ENCODE results near the gene SETDB2.

SETDB2 gene

DNA sequence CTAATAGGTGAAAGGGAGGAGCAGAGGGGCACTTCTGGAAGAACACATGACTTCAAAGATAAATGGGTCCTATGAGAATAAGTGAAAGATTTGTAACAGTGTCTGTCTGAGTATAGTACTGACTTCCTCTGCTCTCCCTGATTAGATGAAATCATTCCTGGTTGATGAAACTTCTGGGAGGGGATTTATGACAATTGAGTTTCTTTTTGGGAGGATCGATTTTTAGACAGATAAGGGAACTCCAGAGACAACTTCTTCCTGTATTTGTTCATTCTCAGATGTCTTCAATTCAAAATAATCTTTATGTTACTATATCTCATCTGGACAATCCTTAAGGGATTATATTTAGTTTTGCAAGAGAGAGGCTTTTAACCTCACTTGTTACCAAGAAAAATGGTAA lies 20.0 kb downstream of the SETDB2 start:
- Histone ChIP-seq H2BK5ac (ENCODE audit: low read length) (no peak overlapping the region), H3K9me3 (replicated peaks in 1 of 2; ENCODE audit: control insufficient read depth in 2 of 2, insufficient read depth in 1 of 2, low read depth in 1 of 2, low read length in 2 of 2) (peaks cover 8 to 24% of the 10 kb centered on the region in 2 donors), H3K23ac (ENCODE audit: low read depth, low read length, poor library complexity) (no peak overlapping the region), H2AFZ (ENCODE audit: low read length) (no peak overlapping the region), H3K14ac (ENCODE audit: low read length) (no peak overlapping the region), H3K4me2 (ENCODE audit: insufficient read depth, low read length, poor library complexity, severe bottlenecking) (no peak overlapping the region), H3K18ac (ENCODE audit: low read length) (no peak overlapping the region), H4K91ac (ENCODE audit: low read depth, low read length, poor library complexity) (no peak overlapping the region), H3K4ac (ENCODE audit: low read length) (no peak overlapping the region), H3K79me1 (ENCODE audit: low read depth, low read length) (no peaks in the 10 kb centered on the region), H3K27ac (replicated peaks; ENCODE audit: low read length) (no peak overlapping the region), H2BK15ac (ENCODE audit: low read length) (no peak overlapping the region), H2BK12ac (ENCODE audit: low read length) (no peak overlapping the region), H2BK120ac (ENCODE audit: low read depth, low read length) (no peak overlapping the region), H3K9ac (ENCODE audit: low read depth, low read length, poor library complexity) (no peak overlapping the region), H4K8ac (ENCODE audit: low read depth, low read length) (no peak overlapping the region), H2AK5ac (ENCODE audit: low read depth, low read length) (no peak overlapping the region), H3K27me3 (ENCODE audit: control insufficient read depth in 3 of 3, insufficient read depth in 3 of 3, low read depth in 1 of 3, low read length in 3 of 3) (no peaks in the 10 kb centered on the region), H3K4me1 (ENCODE audit: control insufficient read depth in 2 of 2, insufficient read depth in 1 of 2, low read depth in 1 of 2, low read length in 2 of 2) (no peaks in the 10 kb centered on the region), H3K36me3 (replicated peaks in 1 of 2; ENCODE audit: control insufficient read depth in 2 of 2, insufficient read depth in 2 of 2, low read length in 2 of 2) (peaks cover 5 to 42% of the 10 kb centered on the region in 2 donors), H3K4me3 (ENCODE audit: low read length in 2 of 2) (no peak overlapping the region)
- DNase-seq (ENCODE audit: low spot score) = no peak
- WGBS, 2 donors (ENCODE audit: extremely low coverage in 2 of 2, insufficient read length in 2 of 2, insufficient replicate concordance in 1 of 2) = no CpG with 5 or more reads among the region's 1 CpG

GRCh38 chr13:49464621-49465325 lies 20.7 kb downstream of the SETDB2 start:
- no peak overlapping the region for H2BK12ac ChIP-seq (ENCODE audit: low read length)
- no peak overlapping the region for H3K4me2 ChIP-seq (ENCODE audit: insufficient read depth, low read length, poor library complexity, severe bottlenecking)
- H2BK15ac ChIP-seq (ENCODE audit: low read length) = no peak overlapping the region
- no peak for DNase-seq (ENCODE audit: low spot score)
- H3K4me1 ChIP-seq (ENCODE audit: control insufficient read depth in 2 of 2, insufficient read depth in 1 of 2, low read depth in 1 of 2, low read length in 2 of 2) = no peaks in the 10 kb centered on the region
- H3K36me3 ChIP-seq (replicated peaks in 1 of 2; ENCODE audit: control insufficient read depth in 2 of 2, insufficient read depth in 2 of 2, low read length in 2 of 2) = peaks cover 5 to 42% of the 10 kb centered on the region in 2 donors
- H3K9me3 ChIP-seq (replicated peaks in 1 of 2; ENCODE audit: control insufficient read depth in 2 of 2, insufficient read depth in 1 of 2, low read depth in 1 of 2, low read length in 2 of 2) = peaks cover 8 to 24% of the 10 kb centered on the region in 2 donors
- H2AK5ac ChIP-seq (ENCODE audit: low read depth, low read length) = no peak overlapping the region
- H3K9ac ChIP-seq (ENCODE audit: low read depth, low read length, poor library complexity) = no peak overlapping the region
- H2BK5ac ChIP-seq (ENCODE audit: low read length) = no peak overlapping the region
- H3K27me3 ChIP-seq (ENCODE audit: control insufficient read depth in 3 of 3, insufficient read depth in 3 of 3, low read depth in 1 of 3, low read length in 3 of 3) = no peaks in the 10 kb centered on the region
- H4K8ac ChIP-seq (ENCODE audit: low read depth, low read length) = no peak overlapping the region
- no peak overlapping the region for H3K14ac ChIP-seq (ENCODE audit: low read length)
- no peak overlapping the region for H3K4ac ChIP-seq (ENCODE audit: low read length)
- H4K91ac ChIP-seq (ENCODE audit: low read depth, low read length, poor library complexity) = no peak overlapping the region
- no peaks in the 10 kb centered on the region for H3K79me1 ChIP-seq (ENCODE audit: low read depth, low read length)
- H3K23ac ChIP-seq (ENCODE audit: low read depth, low read length, poor library complexity) = no peak overlapping the region
- WGBS, 2 donors (ENCODE audit: extremely low coverage in 2 of 2, insufficient read length in 2 of 2, insufficient replicate concordance in 1 of 2) = no CpG with 5 or more reads among the region's 4 CpGs
- no peak overlapping the region for H3K18ac ChIP-seq (ENCODE audit: low read length)
- H2AFZ ChIP-seq (ENCODE audit: low read length) = no peak overlapping the region
- H3K27ac ChIP-seq (replicated peaks; ENCODE audit: low read length) = no peak overlapping the region
- H3K4me3 ChIP-seq (ENCODE audit: low read length in 2 of 2) = no peak overlapping the region
- H2BK120ac ChIP-seq (ENCODE audit: low read depth, low read length) = no peak overlapping the region

DNA sequence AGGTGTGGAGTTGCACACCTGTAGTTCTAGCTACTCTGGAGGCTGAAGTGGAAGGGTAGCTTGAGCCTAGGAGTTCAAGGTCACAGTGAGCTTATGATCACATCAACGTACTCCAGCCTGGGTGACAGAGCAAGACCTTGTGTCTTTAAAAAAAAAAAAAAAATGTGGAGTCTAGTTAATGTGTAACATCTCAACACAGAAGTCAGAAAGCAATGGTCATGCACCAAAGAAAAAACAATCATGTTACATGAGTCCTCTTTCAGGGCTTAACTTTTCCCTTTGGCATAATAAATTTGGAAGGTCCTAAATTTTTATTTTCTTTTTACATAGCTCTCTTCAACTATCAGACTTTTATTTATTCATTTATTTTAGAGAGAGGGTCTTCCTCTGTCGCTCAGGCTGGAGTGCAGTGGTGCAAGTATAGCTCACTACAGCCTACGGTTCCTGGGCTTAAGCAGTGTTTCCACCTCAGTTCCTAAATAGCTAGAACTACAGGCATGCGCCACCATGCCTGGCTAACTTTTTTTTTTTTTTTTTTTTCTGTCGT lies 22.3 kb downstream of the SETDB2 start:
- H2AFZ ChIP-seq (ENCODE audit: low read length) = no peak overlapping the region
- no peak overlapping the region for H2BK15ac ChIP-seq (ENCODE audit: low read length)
- H3K23ac ChIP-seq (ENCODE audit: low read depth, low read length, poor library complexity) = no peak overlapping the region
- H3K4me2 ChIP-seq (ENCODE audit: insufficient read depth, low read length, poor library complexity, severe bottlenecking) = no peak overlapping the region
- no peak overlapping the region for H3K27ac ChIP-seq (replicated peaks; ENCODE audit: low read length)
- H3K4ac ChIP-seq (ENCODE audit: low read length) = no peak overlapping the region
- no peaks in the 10 kb centered on the region for H3K79me1 ChIP-seq (ENCODE audit: low read depth, low read length)
- no peaks in the 10 kb centered on the region for H3K4me1 ChIP-seq (ENCODE audit: control insufficient read depth in 2 of 2, insufficient read depth in 1 of 2, low read depth in 1 of 2, low read length in 2 of 2)
- no peak overlapping the region for H3K9ac ChIP-seq (ENCODE audit: low read depth, low read length, poor library complexity)
- H3K36me3 ChIP-seq (replicated peaks in 1 of 2; ENCODE audit: control insufficient read depth in 2 of 2, insufficient read depth in 2 of 2, low read length in 2 of 2) = peaks cover 5 to 41% of the 10 kb centered on the region in 2 donors
- no peak overlapping the region for H2AK5ac ChIP-seq (ENCODE audit: low read depth, low read length)
- no peak overlapping the region for H2BK12ac ChIP-seq (ENCODE audit: low read length)
- H4K91ac ChIP-seq (ENCODE audit: low read depth, low read length, poor library complexity) = no peak overlapping the region
- no CpG with 5 or more reads among the region's 5 CpGs for WGBS, 2 donors (ENCODE audit: extremely low coverage in 2 of 2, insufficient read length in 2 of 2, insufficient replicate concordance in 1 of 2)
- no peak overlapping the region for H2BK5ac ChIP-seq (ENCODE audit: low read length)
- no peak overlapping the region for H3K4me3 ChIP-seq (ENCODE audit: low read length in 2 of 2)
- no peak overlapping the region for H2BK120ac ChIP-seq (ENCODE audit: low read depth, low read length)
- H4K8ac ChIP-seq (ENCODE audit: low read depth, low read length) = no peak overlapping the region
- H3K18ac ChIP-seq (ENCODE audit: low read length) = no peak overlapping the region
- no peak for DNase-seq (ENCODE audit: low spot score)
- no peaks in the 10 kb centered on the region for H3K27me3 ChIP-seq (ENCODE audit: control insufficient read depth in 3 of 3, insufficient read depth in 3 of 3, low read depth in 1 of 3, low read length in 3 of 3)
- no peak overlapping the region for H3K14ac ChIP-seq (ENCODE audit: low read length)
- peaks cover 8 to 24% of the 10 kb centered on the region in 2 donors for H3K9me3 ChIP-seq (replicated peaks in 1 of 2; ENCODE audit: control insufficient read depth in 2 of 2, insufficient read depth in 1 of 2, low read depth in 1 of 2, low read length in 2 of 2)

DNA sequence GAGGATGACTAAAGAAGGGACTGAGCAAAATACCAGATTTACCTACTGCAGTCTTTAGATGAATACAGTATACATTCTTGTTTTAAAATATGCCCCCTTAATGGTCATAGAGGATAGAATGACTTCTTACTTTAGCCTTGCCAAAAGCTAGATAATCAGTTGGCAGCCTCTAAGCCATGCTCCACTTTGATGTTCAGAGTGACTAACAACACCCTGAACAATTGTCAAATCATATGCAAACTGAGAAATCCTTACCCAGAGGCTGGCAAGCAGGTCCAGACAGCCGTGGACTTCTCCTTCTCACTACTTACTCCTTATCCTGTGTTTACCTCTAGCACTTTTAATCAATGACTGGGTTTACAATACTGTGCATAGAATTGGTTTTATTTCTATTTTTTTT lies 28.1 kb downstream of the SETDB2 start:
- Histone ChIP-seq H3K14ac (ENCODE audit: low read length) (no peak overlapping the region), H3K9me3 (replicated peaks in 1 of 2; ENCODE audit: control insufficient read depth in 2 of 2, insufficient read depth in 1 of 2, low read depth in 1 of 2, low read length in 2 of 2) (no peaks in the 10 kb centered on the region), H3K4ac (ENCODE audit: low read length) (no peak overlapping the region), H3K18ac (ENCODE audit: low read length) (no peak overlapping the region), H2BK12ac (ENCODE audit: low read length) (no peak overlapping the region), H3K23ac (ENCODE audit: low read depth, low read length, poor library complexity) (no peak overlapping the region), H3K36me3 (replicated peaks in 1 of 2; ENCODE audit: control insufficient read depth in 2 of 2, insufficient read depth in 2 of 2, low read length in 2 of 2) (peaks cover 0 to 32% of the 10 kb centered on the region in 2 donors), H3K27me3 (ENCODE audit: control insufficient read depth in 3 of 3, insufficient read depth in 3 of 3, low read depth in 1 of 3, low read length in 3 of 3) (no peaks in the 10 kb centered on the region), H3K4me3 (ENCODE audit: low read length in 2 of 2) (no peak overlapping the region), H3K4me2 (ENCODE audit: insufficient read depth, low read length, poor library complexity, severe bottlenecking) (no peak overlapping the region), H2BK5ac (ENCODE audit: low read length) (no peak overlapping the region), H4K8ac (ENCODE audit: low read depth, low read length) (no peak overlapping the region), H2BK120ac (ENCODE audit: low read depth, low read length) (no peak overlapping the region), H3K27ac (replicated peaks; ENCODE audit: low read length) (no peak overlapping the region), H2AFZ (ENCODE audit: low read length) (no peak overlapping the region), H3K4me1 (ENCODE audit: control insufficient read depth in 2 of 2, insufficient read depth in 1 of 2, low read depth in 1 of 2, low read length in 2 of 2) (no peaks in the 10 kb centered on the region), H3K79me1 (ENCODE audit: low read depth, low read length) (no peaks in the 10 kb centered on the region), H2BK15ac (ENCODE audit: low read length) (no peak overlapping the region), H2AK5ac (ENCODE audit: low read depth, low read length) (no peak overlapping the region), H3K9ac (ENCODE audit: low read depth, low read length, poor library complexity) (no peak overlapping the region), H4K91ac (ENCODE audit: low read depth, low read length, poor library complexity) (no peak overlapping the region)
- DNase-seq (ENCODE audit: low spot score) = no peak
- WGBS, 2 donors (ENCODE audit: extremely low coverage in 2 of 2, insufficient read length in 2 of 2, insufficient replicate concordance in 1 of 2) = no CpG with 5 or more reads among the region's 1 CpG

All from neuronal stem cell (in vitro differentiated cells).